Activated naive CD8-positive, alpha-beta T cell (primary cell): ENCODE data around the gene CDKL5.

ENCODE experiments used
- H3K27ac Mint-ChIP-seq: one replicate; pipeline ENCODE4 v1.8.0; 2021; ENCODE audit warnings: mixed read lengths
- H3K27me3 Mint-ChIP-seq: one replicate; pipeline ENCODE4 v1.8.0; 2021; ENCODE audit warnings: mixed read lengths
- H3K36me3 Mint-ChIP-seq: one replicate; pipeline ENCODE4 v1.8.0; 2021; ENCODE audit warnings: mixed read lengths
- H3K4me1 Mint-ChIP-seq: one replicate; pipeline ENCODE4 v1.8.0; 2021; ENCODE audit warnings: low read depth, mixed read lengths
- H3K4me3 Mint-ChIP-seq: one replicate; pipeline ENCODE4 v1.8.0; 2021; ENCODE audit warnings: mild to moderate bottlenecking, mixed read lengths
- H3K9me3 Mint-ChIP-seq: one replicate; pipeline ENCODE4 v1.8.0; 2021; ENCODE audit warnings: low read depth, mixed read lengths

Gene CDKL5

GRCh38 chrX:18434896-18435295 lies 9.5 kb downstream of the CDKL5 start:
- no peaks in the 10 kb centered on the region for H3K27me3 Mint-ChIP-seq
- no peaks in the 10 kb centered on the region for H3K36me3 Mint-ChIP-seq
- H3K4me3 Mint-ChIP-seq = no peak overlapping the region
- no peak overlapping the region for H3K27ac Mint-ChIP-seq
- H3K9me3 Mint-ChIP-seq = no peaks in the 10 kb centered on the region
- H3K4me1 Mint-ChIP-seq = no peaks in the 10 kb centered on the region

DNA sequence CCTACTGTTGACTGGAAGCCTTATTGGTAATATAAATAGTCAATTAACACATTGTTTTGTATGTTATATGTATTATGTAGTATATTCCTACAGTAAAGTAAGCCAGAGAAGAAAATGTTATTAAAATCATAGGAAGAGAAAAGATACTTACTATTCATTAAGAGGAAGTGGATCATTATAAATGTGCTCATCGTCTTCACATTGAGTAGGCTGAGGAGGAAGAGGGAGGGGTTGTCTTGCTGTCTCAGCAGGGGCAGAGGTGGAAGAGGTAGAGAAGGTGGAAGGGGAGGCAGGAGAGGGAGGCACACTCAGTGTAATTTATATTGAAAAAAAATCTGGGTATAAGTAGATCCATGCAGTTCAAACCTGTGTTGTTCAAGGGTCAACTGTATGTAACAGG lies 10.6 kb downstream of the CDKL5 start:
- H3K4me1 Mint-ChIP-seq = no peaks in the 10 kb centered on the region
- H3K27me3 Mint-ChIP-seq = no peaks in the 10 kb centered on the region
- no peak overlapping the region for H3K27ac Mint-ChIP-seq
- no peak overlapping the region for H3K4me3 Mint-ChIP-seq
- H3K36me3 Mint-ChIP-seq = no peaks in the 10 kb centered on the region
- no peaks in the 10 kb centered on the region for H3K9me3 Mint-ChIP-seq

DNA sequence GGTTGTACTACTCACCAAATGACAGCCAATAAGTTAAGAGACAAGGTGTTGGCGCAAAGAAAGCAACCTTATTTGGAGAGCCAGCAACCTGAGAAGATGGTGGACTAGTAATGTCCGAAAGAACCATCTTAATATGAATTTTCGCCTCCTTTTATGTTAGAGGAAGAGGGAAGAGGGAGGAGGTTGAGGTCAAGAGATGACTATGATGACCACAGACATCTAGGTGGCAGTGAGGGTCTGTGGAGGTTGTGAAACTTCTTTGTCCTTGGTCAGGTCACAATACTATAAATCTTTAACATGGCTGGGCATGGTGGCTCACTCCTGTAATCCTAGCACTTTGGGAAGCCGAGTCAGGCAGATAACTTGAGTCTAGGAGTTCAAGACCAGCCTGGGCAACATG lies 15.4 kb downstream of the CDKL5 start:
- Mint-ChIP-seq H3K9me3 (no peaks in the 10 kb centered on the region), H3K27ac (no peak overlapping the region), H3K4me3 (no peak overlapping the region), H3K4me1 (peaks cover 7% of the 10 kb centered on the region), H3K36me3 (peaks cover 2% of the 10 kb centered on the region), H3K27me3 (no peaks in the 10 kb centered on the region)

GRCh38 chrX:18441780-18442367 lies 16.5 kb downstream of the CDKL5 start:
- H3K27ac Mint-ChIP-seq = no peak overlapping the region
- H3K36me3 Mint-ChIP-seq = peaks cover 2% of the 10 kb centered on the region
- peaks cover 7% of the 10 kb centered on the region for H3K4me1 Mint-ChIP-seq
- no peaks in the 10 kb centered on the region for H3K27me3 Mint-ChIP-seq
- no peaks in the 10 kb centered on the region for H3K9me3 Mint-ChIP-seq
- no peak overlapping the region for H3K4me3 Mint-ChIP-seq

GRCh38 chrX:18448416-18448815 lies 23.0 kb downstream of the CDKL5 start:
- H3K9me3 Mint-ChIP-seq = no peaks in the 10 kb centered on the region
- no peaks in the 10 kb centered on the region for H3K27me3 Mint-ChIP-seq
- no peak overlapping the region for H3K4me3 Mint-ChIP-seq
- peaks cover 4% of the 10 kb centered on the region for H3K4me1 Mint-ChIP-seq
- H3K27ac Mint-ChIP-seq = no peak overlapping the region
- peaks cover 2% of the 10 kb centered on the region for H3K36me3 Mint-ChIP-seq

- H3K27me3 Mint-ChIP-seq = no peaks in the 10 kb centered on the region
- peaks cover 4% of the 10 kb centered on the region for H3K4me1 Mint-ChIP-seq
- no peak overlapping the region for H3K27ac Mint-ChIP-seq
- H3K4me3 Mint-ChIP-seq = no peak overlapping the region
- peaks cover 2% of the 10 kb centered on the region for H3K36me3 Mint-ChIP-seq
- no peaks in the 10 kb centered on the region for H3K9me3 Mint-ChIP-seq
These were observed 23.8 kb downstream of the CDKL5 start for GRCh38 chrX:18449236-18449635.

DNA sequence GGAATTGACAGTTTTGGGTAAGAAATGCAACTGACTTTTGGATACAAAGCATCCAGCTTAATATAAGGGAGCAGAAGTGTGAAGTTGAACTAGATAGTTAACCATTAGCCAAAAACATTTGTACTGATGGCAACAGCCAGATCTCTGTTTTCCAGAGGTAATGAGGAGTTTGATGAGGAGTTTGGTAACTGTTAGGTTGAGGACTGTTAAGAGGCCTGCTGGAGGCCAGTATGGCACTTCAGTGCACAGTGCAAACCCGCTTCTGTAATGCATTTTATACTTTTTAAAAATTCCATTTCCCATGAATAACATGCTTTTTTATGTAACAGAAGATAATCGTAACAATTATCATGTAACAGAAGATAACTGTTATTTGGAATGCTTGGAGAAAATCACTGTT lies 30.0 kb downstream of the CDKL5 start:
- Mint-ChIP-seq H3K4me1 (peaks cover 2% of the 10 kb centered on the region), H3K36me3 (no peaks in the 10 kb centered on the region), H3K27me3 (no peaks in the 10 kb centered on the region), H3K4me3 (no peak overlapping the region), H3K27ac (no peak overlapping the region), H3K9me3 (no peaks in the 10 kb centered on the region)

DNA sequence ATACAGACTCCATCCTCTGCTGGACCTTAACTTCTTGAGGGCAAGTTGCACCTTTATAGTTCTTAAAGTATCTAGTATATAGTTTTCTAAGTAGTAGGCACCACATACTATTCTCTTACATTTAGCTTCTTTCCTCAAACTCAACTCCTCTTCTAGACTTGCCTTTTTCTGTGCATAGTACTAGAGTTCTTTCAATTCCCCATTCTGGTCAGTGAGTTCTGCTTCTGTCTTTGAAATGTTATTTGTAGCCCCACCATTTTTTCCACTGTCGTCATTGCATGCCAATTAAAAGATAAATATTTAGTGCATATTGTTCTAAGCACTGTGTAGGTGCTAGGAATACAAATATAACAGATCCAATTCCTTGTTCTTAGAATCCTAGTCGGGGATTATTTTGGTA lies 31.6 kb downstream of the CDKL5 start:
- no peaks in the 10 kb centered on the region for H3K36me3 Mint-ChIP-seq
- H3K27ac Mint-ChIP-seq = no peak overlapping the region
- no peaks in the 10 kb centered on the region for H3K9me3 Mint-ChIP-seq
- peaks cover 2% of the 10 kb centered on the region for H3K4me1 Mint-ChIP-seq
- no peaks in the 10 kb centered on the region for H3K27me3 Mint-ChIP-seq
- H3K4me3 Mint-ChIP-seq = no peak overlapping the region

DNA sequence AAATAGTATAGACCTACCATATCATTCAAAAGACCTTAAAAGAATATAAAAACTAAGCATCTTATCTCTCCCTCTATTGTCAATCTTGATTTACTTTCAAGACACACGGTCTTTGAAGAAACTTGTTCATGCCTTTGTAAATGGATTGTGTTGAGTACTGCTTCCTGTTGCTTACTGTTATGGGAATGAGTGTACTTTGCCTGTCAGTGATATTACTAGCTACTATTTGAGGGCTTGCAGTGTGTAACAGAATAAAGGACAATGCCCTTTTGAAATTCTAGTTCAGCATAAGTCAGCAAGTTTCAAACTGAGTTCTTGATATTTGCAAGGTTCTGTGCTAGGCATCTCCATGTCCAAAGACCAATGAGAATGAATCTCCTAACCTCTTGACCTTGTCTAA lies 36.0 kb downstream of the CDKL5 start:
- H3K27ac Mint-ChIP-seq = no peak overlapping the region

DNA sequence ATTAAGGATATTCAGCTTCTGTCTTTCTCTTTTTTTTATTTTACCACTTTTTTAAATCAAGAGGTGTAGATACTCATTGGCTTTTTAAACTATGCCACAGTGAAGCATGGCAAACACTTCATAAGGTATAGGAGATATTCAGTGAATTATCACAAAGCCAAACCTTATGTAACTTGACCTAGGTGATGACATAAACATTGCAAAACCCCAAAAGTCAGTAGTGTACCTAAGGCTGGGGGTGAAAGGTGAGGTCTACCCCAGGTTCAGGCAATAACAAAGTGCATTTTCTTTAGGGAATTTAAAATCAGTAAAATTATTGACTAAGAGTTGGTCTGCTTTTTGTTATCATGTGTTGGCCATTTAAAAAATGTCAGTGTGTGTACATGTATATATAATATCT lies 39.1 kb downstream of the CDKL5 start:
- Mint-ChIP-seq H3K27ac (no peak overlapping the region), H3K27me3 (no peaks in the 10 kb centered on the region), H3K9me3 (no peaks in the 10 kb centered on the region), H3K4me1 (no peaks in the 10 kb centered on the region), H3K4me3 (no peak overlapping the region), H3K36me3 (no peaks in the 10 kb centered on the region)

More for the DNA sequence above, 36.0 kb downstream of the CDKL5 start:
- Mint-ChIP-seq H3K27me3 (no peaks in the 10 kb centered on the region), H3K36me3 (no peaks in the 10 kb centered on the region), H3K4me3 (no peak overlapping the region), H3K9me3 (no peaks in the 10 kb centered on the region), H3K4me1 (peaks cover 2% of the 10 kb centered on the region)

- Mint-ChIP-seq H3K27ac (no peak overlapping the region), H3K36me3 (no peaks in the 10 kb centered on the region), H3K4me3 (no peak overlapping the region), H3K4me1 (no peaks in the 10 kb centered on the region), H3K9me3 (no peaks in the 10 kb centered on the region), H3K27me3 (no peaks in the 10 kb centered on the region)
These were observed 39.6 kb downstream of the CDKL5 start for GRCh38 chrX:18465051-18465450.

GRCh38 chrX:18468599-18468998 lies 43.2 kb downstream of the CDKL5 start:
- no peaks in the 10 kb centered on the region for H3K4me1 Mint-ChIP-seq
- no peaks in the 10 kb centered on the region for H3K27me3 Mint-ChIP-seq
- no peaks in the 10 kb centered on the region for H3K36me3 Mint-ChIP-seq
- no peak overlapping the region for H3K27ac Mint-ChIP-seq
- no peak overlapping the region for H3K4me3 Mint-ChIP-seq
- H3K9me3 Mint-ChIP-seq = no peaks in the 10 kb centered on the region

- Mint-ChIP-seq H3K27ac (no peak overlapping the region), H3K27me3 (no peaks in the 10 kb centered on the region), H3K9me3 (no peaks in the 10 kb centered on the region), H3K4me1 (no peaks in the 10 kb centered on the region), H3K4me3 (no peak overlapping the region), H3K36me3 (no peaks in the 10 kb centered on the region)
These were observed 45.9 kb downstream of the CDKL5 start for GRCh38 chrX:18471296-18471695.

- Mint-ChIP-seq H3K4me3 (no peak overlapping the region), H3K4me1 (no peaks in the 10 kb centered on the region), H3K36me3 (no peaks in the 10 kb centered on the region), H3K27me3 (no peaks in the 10 kb centered on the region), H3K27ac (no peak overlapping the region), H3K9me3 (no peaks in the 10 kb centered on the region)
These were observed 65.6 kb downstream of the CDKL5 start for GRCh38 chrX:18490806-18491555.

- Mint-ChIP-seq H3K36me3 (no peaks in the 10 kb centered on the region), H3K27ac (no peak overlapping the region), H3K4me3 (no peak overlapping the region), H3K27me3 (no peaks in the 10 kb centered on the region), H3K9me3 (no peaks in the 10 kb centered on the region), H3K4me1 (no peaks in the 10 kb centered on the region)
These were observed 66.4 kb downstream of the CDKL5 start for GRCh38 chrX:18491587-18492340.
